H1 (cell line): ENCODE results near the gene IFNA7. TPM values are rescaled to one million over a fixed set of nuclear protein-coding genes. Genes with fewer than 3 reads are reported as not detected.

Source experiments
- ATF2 ChIP-seq: IDR thresholded peaks from 2 replicates; pipeline ENCODE4 v1.6.1; 2012; ENCODE audit warnings: low read length, inconsistent platforms
- CBX8 ChIP-seq: fragments of 300-800, 300-1000 bp; sonication (generic); IDR thresholded peaks from 2 replicates; pipeline ENCODE4 v1.7.1; 2016; ENCODE audit warnings: low read depth, low read length, borderline replicate concordance
- EGR1 ChIP-seq: IDR thresholded peaks from 2 replicates; pipeline ENCODE4 v1.6.1; 2011; ENCODE audit warnings: low read depth, low read length, borderline replicate concordance
- KDM1A ChIP-seq: fragments of 200-600, 300-600 bp; sonication (generic); IDR thresholded peaks from 2 replicates; pipeline ENCODE4 v1.7.1; 2016; ENCODE audit warnings: mild to moderate bottlenecking, low read length, borderline replicate concordance
- NRF1 ChIP-seq: IDR thresholded peaks from 2 replicates; pipeline ENCODE4 v1.6.1; 2011; ENCODE audit warnings: mild to moderate bottlenecking, low read depth, low read length, improper control_type of control experiment
- SP1 ChIP-seq: IDR thresholded peaks from 2 replicates; pipeline ENCODE4 v1.6.1; 2011; ENCODE audit warnings: low read depth, low read length
- TAF7 ChIP-seq: optimal IDR thresholded peaks from 2 replicates; pipeline ENCODE3; 2011; ENCODE audit warnings: low read depth, mild to moderate bottlenecking, inconsistent platforms, low read length, moderate library complexity, borderline replicate concordance
- TBP ChIP-seq: IDR thresholded peaks from 2 replicates; pipeline ENCODE4 v1.6.1; 2011; ENCODE audit warnings: low read depth, low read length, improper control_type of control experiment
- polyA plus RNA-seq, 7 experiments: library from polyadenylated mRNA; depleted of rRNA in 3 of 7; stranded (reverse) in 5 of 7; unstranded in 2 of 7; fragments of >200 nt in 5 of 7; fragments of 200-250 nt in 2 of 7; gene quantifications; 1 replicate in 5 of 7; 2 replicates in 1 of 7; 4 replicates in 1 of 7; pipeline versions ENCODE4 v1.2.1 to v1.2.3, GENCODE V29; 2011 to 2013; ENCODE audit warnings: missing spikeins in 2 of 7, mixed read lengths in 2 of 7
- total RNA-seq: library from RNA; stranded (reverse); fragmentation: NEBNext Ultra II Directional; extraction: Animal tissue kit (Norgen Biotek cat#: 25700); gene quantifications from 2 replicates; pipeline ENCODE4 v1.2.1, GENCODE V29; 2021

Gene IFNA7
- total and polyA plus RNA-seq, 2 of the 8 experiments (the other 6 are each of a cell fraction or from before 2014, with no cell fraction given), result not detected

GRCh38 chr9:21174671-21175070 lies 27.3 kb downstream of the IFNA7 start (continued):
- TF ChIP-seq ATF2, result no peak
- no peak for TF ChIP-seq CBX8
- no peak for TF ChIP-seq TBP
- no peak for TF ChIP-seq KDM1A
- no peak for TF ChIP-seq EGR1
- TF ChIP-seq NRF1, result no peak
- no peak for TF ChIP-seq TAF7
- no peak for TF ChIP-seq SP1
